Neural cell (in vitro differentiated cells): Measurements from ENCODE around the gene CNTNAP1.

ENCODE experiments used
- EP300 ChIP-seq: fragments of 450-650 bp; conservative IDR thresholded peaks from 2 replicates; pipeline ENCODE4 v1.6.1; 2014; ENCODE audit warnings: antibody characterized with exemption, mild to moderate bottlenecking, moderate library complexity; ENCODE audit not compliant: poor library complexity, severe bottlenecking
- EZH2 ChIP-seq: fragments of 200-600, 300-800 bp; shearing (Covaris generic), sonication (generic); IDR thresholded peaks from 2 replicates; pipeline ENCODE4 v1.6.1; 2014; ENCODE audit warnings: antibody characterized with exemption, low read length, borderline replicate concordance, mild to moderate bottlenecking; ENCODE audit not compliant: insufficient read depth, poor library complexity, severe bottlenecking
- MXI1 ChIP-seq: fragments of 450-650 bp; conservative IDR thresholded peaks from 2 replicates; pipeline ENCODE4 v1.6.1; 2014; ENCODE audit warnings: antibody characterized with exemption, mild to moderate bottlenecking; ENCODE audit not compliant: poor library complexity, severe bottlenecking
- POLR2AphosphoS5 ChIP-seq: IDR thresholded peaks from 2 replicates; pipeline ENCODE4 v1.6.1; 2012
- RAD21 ChIP-seq: fragments of 450-650 bp; conservative IDR thresholded peaks from 2 replicates; pipeline ENCODE4 v1.6.1; 2014; ENCODE audit warnings: antibody characterized with exemption, mild to moderate bottlenecking, moderate library complexity
- SMC3 ChIP-seq: fragments of 450-650 bp; conservative IDR thresholded peaks from 2 replicates; pipeline ENCODE4 v1.6.1; 2014; ENCODE audit warnings: antibody characterized with exemption, mild to moderate bottlenecking, moderate library complexity; ENCODE audit not compliant: poor library complexity
- TAF1 ChIP-seq: IDR thresholded peaks from 2 replicates; pipeline ENCODE4 v1.6.1; 2012; ENCODE audit warnings: low read depth
- TF ChIP-seq, protein P1 (sequence below): fragments of 450-650 bp; IDR thresholded peaks from 2 replicates; pipeline ENCODE4 v1.5.1; 2014; ENCODE audit warnings: antibody characterized with exemption, mild to moderate bottlenecking, moderate library complexity; ENCODE audit not compliant: poor library complexity, severe bottlenecking
- TF ChIP-seq, protein P2 (sequence below): IDR thresholded peaks from 2 replicates; pipeline ENCODE4 v1.6.1; 2012; ENCODE audit warnings: borderline replicate concordance

DNA sequence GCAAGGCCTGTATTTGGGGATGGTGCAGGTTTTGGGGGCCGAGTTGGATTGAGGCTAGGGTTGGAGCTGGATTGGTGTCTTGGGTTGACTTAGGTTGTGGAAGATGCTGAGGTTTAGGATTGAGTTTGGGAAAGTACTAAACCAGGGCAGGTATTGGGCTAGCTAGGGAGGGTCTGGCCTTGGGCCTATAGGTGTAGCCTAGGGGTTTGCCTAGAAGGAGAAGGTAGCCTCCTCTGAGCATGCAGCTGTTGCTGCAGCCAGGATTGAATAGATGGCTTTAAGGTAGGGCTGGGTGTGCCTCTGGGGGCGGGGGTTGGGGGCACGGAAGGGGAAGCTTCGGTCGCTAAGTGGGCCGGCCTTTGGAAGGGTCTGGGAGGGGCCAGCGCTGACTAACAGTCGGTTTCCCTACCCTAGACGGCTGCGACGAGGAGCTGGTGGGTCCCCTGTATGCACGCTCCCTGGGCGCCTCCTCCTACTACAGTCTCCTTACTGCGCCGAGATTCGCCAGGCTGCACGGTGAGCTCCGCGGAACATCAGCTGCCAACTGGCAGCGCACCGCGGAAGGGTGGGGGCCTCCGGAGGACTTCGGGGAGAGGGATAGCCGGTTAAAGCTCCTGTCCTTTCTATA, 1.2 kb downstream of the CNTNAP1 start:
- TF ChIP-seq, protein P1, sequence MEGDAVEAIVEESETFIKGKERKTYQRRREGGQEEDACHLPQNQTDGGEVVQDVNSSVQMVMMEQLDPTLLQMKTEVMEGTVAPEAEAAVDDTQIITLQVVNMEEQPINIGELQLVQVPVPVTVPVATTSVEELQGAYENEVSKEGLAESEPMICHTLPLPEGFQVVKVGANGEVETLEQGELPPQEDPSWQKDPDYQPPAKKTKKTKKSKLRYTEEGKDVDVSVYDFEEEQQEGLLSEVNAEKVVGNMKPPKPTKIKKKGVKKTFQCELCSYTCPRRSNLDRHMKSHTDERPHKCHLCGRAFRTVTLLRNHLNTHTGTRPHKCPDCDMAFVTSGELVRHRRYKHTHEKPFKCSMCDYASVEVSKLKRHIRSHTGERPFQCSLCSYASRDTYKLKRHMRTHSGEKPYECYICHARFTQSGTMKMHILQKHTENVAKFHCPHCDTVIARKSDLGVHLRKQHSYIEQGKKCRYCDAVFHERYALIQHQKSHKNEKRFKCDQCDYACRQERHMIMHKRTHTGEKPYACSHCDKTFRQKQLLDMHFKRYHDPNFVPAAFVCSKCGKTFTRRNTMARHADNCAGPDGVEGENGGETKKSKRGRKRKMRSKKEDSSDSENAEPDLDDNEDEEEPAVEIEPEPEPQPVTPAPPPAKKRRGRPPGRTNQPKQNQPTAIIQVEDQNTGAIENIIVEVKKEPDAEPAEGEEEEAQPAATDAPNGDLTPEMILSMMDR, result no peak
- TF ChIP-seq POLR2AphosphoS5 (peak; percentile 27), EP300 (no peak), EZH2 (no peak), SMC3 (no peak), RAD21 (no peak), TAF1 (peak; percentile 64), MXI1 (no peak)
- TF ChIP-seq, protein P2, sequence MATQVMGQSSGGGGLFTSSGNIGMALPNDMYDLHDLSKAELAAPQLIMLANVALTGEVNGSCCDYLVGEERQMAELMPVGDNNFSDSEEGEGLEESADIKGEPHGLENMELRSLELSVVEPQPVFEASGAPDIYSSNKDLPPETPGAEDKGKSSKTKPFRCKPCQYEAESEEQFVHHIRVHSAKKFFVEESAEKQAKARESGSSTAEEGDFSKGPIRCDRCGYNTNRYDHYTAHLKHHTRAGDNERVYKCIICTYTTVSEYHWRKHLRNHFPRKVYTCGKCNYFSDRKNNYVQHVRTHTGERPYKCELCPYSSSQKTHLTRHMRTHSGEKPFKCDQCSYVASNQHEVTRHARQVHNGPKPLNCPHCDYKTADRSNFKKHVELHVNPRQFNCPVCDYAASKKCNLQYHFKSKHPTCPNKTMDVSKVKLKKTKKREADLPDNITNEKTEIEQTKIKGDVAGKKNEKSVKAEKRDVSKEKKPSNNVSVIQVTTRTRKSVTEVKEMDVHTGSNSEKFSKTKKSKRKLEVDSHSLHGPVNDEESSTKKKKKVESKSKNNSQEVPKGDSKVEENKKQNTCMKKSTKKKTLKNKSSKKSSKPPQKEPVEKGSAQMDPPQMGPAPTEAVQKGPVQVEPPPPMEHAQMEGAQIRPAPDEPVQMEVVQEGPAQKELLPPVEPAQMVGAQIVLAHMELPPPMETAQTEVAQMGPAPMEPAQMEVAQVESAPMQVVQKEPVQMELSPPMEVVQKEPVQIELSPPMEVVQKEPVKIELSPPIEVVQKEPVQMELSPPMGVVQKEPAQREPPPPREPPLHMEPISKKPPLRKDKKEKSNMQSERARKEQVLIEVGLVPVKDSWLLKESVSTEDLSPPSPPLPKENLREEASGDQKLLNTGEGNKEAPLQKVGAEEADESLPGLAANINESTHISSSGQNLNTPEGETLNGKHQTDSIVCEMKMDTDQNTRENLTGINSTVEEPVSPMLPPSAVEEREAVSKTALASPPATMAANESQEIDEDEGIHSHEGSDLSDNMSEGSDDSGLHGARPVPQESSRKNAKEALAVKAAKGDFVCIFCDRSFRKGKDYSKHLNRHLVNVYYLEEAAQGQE, result no peak
